Fibroblast of upper back skin (primary cell): ENCODE data around the gene VCX3B.
A peak's percentile ranks its signal among the peaks of the same experiment; 100 is the strongest.
"Not testable (repeated sequence)": the region's sequence is repeated elsewhere in the genome, so short reads cannot be mapped to it uniquely, and the experiment has no call there.

Source experiments
- DNase-seq: peaks from one replicate; pipeline ENCODE4 v3.0.0-alpha.2; 2013

The VCX3B gene

GRCh38 chrX:8464530-8464929 is at the start of gene VCX3B:
VCX3B (plus strand) TSS chrX:8464830; CDS start chrX:8465451, 621 bp downstream.
- not testable (repeated sequence) for DNase-seq

DNA sequence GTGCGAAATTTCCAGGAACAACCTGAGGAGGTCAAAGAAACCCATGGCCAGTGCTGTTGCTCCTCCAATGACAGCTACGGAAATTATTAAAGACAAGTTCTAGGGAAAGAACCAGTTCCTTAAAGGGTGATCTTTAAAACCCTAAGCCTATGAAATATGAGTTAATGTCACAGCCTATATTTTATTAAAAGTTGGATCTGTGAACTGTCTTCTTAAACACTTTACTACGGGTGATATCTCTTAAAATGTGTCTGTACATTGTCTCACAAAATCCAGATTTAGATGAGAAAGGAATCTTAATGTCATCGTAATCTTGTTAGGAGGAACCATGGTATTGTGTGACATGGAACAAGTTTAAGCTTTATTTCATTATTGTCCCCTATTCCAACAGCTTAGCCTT is 46.3 kb upstream of the VCX3B start:
- DNase-seq: no peak

DNA sequence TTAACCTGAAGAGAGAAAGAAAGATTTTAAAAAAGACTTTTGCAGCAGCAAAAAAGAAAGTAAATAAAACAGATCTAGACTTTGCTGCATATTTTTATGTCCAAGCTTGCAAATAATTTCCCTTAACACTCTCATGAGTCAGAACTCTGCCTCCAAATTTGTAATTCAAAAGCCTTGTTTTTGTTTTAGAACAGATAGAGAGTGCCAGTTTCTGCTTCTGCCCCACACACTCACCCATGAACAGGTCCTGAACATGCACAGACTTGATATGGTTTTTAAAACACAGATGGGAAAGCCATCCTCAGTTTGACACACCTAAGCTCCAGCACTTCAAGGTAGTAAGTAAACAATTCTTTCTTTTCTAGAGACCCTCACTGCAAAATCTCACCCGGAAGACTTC is 39.7 kb upstream of the VCX3B start:
- DNase-seq: no peak

- DNase-seq: no peak
These were observed 34.9 kb upstream of the VCX3B start for GRCh38 chrX:8429692-8430249.

GRCh38 chrX:8430444-8430843 is 34.2 kb upstream of the VCX3B start:
- no peak for DNase-seq

DNA sequence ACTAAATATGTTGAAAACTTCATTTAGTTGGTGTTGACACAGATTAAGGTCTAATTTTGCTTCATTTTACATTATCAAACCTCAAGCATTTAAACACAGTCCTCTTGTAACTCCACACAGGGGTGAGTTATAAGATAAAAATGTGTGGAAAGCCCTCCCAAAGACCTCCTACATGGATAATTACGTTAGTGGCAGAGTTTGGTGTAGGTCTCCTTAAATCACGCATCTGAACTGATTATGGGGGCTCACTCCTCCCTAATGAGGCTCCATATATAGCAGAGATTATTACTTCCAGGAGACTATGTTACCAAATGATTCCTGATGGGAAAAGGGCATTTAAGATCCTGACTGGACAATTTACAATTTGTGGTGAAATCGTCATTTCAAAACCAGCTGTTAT is 32.2 kb upstream of the VCX3B start:
- peak; percentile 62 for DNase-seq

DNA sequence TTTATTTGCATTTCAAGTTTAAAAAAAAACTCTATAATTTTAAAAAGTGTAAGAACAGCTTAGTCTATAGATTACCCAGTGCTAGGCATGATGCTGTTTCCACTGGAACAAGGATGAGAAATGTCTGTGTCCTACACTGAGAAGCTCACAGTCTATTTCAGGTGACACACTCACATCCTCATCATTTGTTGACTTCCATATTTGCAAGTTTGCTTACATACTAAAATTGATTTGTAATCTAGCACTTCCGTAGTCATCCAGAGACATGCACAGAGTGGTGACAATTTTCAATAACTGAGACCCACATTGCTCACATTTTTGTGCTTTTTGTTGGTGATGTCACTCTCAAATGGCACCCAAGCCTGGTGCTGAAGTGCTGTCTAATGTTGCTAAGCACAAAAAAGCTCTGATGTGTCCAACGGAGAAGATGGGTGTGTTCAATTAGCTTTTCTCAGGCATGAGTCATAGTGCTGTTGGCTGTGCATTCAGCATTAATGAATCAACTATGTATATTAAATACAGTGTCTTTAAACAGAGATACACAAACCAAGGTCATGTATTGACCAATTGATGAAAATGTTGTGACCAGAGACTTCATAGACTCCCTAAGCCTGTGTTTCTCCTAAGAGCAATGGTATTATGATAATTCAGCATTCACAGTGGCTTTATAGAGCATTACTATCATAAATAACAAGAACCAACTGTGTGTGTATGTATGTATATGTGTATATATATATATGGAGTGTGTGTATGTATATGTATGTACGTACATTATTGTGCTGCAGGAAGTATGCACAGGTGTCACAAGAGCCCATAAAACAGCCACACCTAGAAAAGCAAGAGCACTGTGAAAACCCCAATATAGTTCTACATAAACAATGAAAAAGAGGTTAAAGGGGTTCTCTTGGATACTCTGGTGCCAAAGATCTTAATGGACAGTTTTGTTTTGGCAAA is 31.2 kb upstream of the VCX3B start:
- no peak for DNase-seq

DNA sequence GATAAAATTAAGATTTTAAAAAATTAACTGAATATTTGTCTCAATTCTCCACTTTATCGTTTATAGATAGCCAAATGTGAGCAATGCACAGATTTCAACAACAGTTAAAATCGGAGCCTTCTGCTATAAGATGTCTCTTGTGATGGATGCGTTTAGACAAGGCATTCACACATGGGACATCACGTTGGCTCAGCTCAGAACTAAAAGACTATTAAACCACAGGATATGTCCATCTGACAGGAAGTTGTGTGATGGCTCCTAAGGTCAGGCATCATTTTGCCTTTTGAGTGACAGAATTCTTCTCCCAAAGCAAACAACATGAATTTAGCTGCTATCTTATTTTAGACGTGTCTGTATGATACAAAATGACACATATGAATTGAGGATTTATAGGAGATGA is 17.3 kb upstream of the VCX3B start:
- DNase-seq: no peak

GRCh38 chrX:8452343-8452742 is 12.3 kb upstream of the VCX3B start:
- not testable (repeated sequence) for DNase-seq

- DNase-seq: no peak
These were observed 11.0 kb upstream of the VCX3B start for GRCh38 chrX:8453611-8454010.

- no peak for DNase-seq
These were observed 9.1 kb upstream of the VCX3B start for GRCh38 chrX:8455557-8455956.

GRCh38 chrX:8462488-8462887 is 2.1 kb upstream of the VCX3B start:
- DNase-seq: no peak

- no peak for DNase-seq
These were observed 19.8 kb downstream of the VCX3B start for GRCh38 chrX:8484360-8484949.

GRCh38 chrX:8495036-8495435 is 30.4 kb downstream of the VCX3B start:
- not testable (repeated sequence) for DNase-seq

- DNase-seq: no peak
These were observed 35.6 kb downstream of the VCX3B start for GRCh38 chrX:8500203-8500602.

DNA sequence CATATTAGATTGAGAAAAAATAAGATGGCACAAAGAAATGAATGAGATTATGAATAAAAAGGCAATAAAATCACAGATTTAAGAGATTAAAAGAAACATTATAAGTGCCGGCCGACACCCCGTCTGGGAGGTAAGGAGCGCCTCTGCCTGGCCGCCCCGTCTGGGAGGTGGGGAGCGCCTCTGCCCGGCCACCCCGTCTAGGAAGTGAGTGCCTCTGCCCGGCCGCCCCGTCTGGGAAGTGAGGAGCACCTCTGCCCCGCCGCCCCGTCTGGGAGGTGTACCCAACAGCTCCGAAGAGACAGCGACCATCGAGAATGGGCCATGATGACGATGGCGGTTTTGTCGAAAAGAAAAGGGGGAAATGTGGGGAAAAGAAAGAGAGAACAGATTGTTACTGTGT is 37.5 kb downstream of the VCX3B start:
- not testable (repeated sequence) for DNase-seq

GRCh38 chrX:8504451-8504850 is 39.8 kb downstream of the VCX3B start:
- DNase-seq: peak; percentile 78
